ENCODE results near the gene FIBCD1. TPM values are rescaled to one million over a fixed set of nuclear protein-coding genes. Genes with fewer than 3 reads are reported as not detected.
A peak's percentile ranks its signal among the peaks of the same experiment; 100 is the strongest.

Gene FIBCD1
- total and polyA plus RNA-seq, 2 experiments from 2014 or later = 4.4 to 5.6 TPM

- ATAC-seq = peak; percentile 32
- DNase-seq (ENCODE audit: low spot score) = no peak
Observed at GRCh38 chr9:130893341-130894101, 45.5 kb downstream of the FIBCD1 start.

DNA sequence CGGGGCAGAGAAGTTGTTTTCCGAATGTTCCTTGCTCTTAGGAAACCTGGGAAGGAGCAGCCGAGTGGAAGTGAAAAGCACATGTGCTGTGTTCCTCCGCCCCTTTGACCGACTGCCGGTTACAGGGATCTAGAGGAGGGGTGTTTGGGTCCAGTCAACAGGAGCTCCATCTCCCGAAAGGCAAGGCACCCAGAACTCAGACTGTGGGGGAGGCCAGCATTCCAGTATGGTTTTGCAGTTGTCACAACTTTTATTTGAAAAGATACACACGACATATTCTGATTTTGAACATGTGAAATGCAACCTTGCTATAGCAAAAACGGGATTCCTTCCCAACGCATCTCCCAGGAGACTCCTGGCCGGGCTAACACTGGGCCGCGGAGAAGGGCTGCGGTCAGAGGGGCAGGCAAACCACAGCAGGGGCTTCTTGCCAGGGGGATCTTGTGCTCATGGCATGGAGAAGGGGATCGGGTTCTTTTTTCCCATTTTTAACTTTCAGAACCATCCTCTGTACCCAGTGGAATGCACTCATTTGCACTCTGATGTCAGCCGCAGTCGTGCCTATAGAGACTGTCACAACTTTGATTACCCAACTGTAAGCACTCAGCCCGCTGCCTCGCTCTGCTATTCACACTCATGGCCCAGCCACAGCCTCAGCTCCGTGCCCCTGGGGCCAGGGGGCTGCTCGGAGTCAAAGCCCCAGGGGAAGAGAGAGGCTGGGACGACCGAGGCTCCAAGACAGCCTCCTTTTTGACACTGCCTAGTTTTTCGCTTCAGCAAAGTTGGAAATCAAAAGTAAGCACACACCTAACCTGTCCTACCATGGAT, 46.4 kb downstream of the FIBCD1 start:
- Histone ChIP-seq H3K79me2 (replicated peaks; ENCODE audit: insufficient read depth) (no peaks in the 10 kb centered on the region), H3K4me3 (no peak overlapping the region), H2AFZ (no peak overlapping the region), H4K20me1 (replicated peaks; ENCODE audit: insufficient read depth) (no peaks in the 10 kb centered on the region; the same call in 1 of the 2 replicates), H3F3A (replicated peaks; ENCODE audit: low read depth) (no peaks in the 10 kb centered on the region), H3K4me1 (ENCODE audit: insufficient read depth) (no peaks in the 10 kb centered on the region), H3K27ac (ENCODE audit: low read depth) (no peak overlapping the region), H3K27me3 (ENCODE audit: insufficient read depth) (no peaks in the 10 kb centered on the region), H3K36me3 (ENCODE audit: insufficient read depth) (no peaks in the 10 kb centered on the region; the same call in 1 of the 2 replicates), H3K9me2 (ENCODE audit: insufficient read depth) (no peaks in the 10 kb centered on the region), H3K4me2 (no peak overlapping the region)
- ATAC-seq = no peak
- no peak for DNase-seq (ENCODE audit: low spot score)
- Mint-ChIP-seq H3K36me3 (ENCODE audit: low read depth) (peaks cover 7% of the 10 kb centered on the region; the same call in 2 of the 3 replicates), H3K27ac (peak overlapping the region; percentile 78; the same call in 1 of the 2 replicates), H3K4me3 (no peak overlapping the region), H3K9me3 (no peaks in the 10 kb centered on the region), H3K4me1 (no peaks in the 10 kb centered on the region; the same call in 2 of the 3 replicates), H3K27me3 (ENCODE audit: insufficient read depth, low read depth, poor library complexity) (peaks cover 18% of the 10 kb centered on the region)
- TF ChIP-seq ZNF114 (CRISPR knock-in tag; IDR thresholded peaks at IDR 0.05) (no peak), EZH2phosphoT487 (IDR thresholded peaks at IDR 0.05; ENCODE audit: unreplicated experiment) (no peak), CREB1 (CRISPR knock-in tag; IDR thresholded peaks at IDR 0.05; ENCODE audit: low read depth) (no peak), EZH2 (IDR thresholded peaks at IDR 0.05; ENCODE audit: low read depth, unreplicated experiment) (no peak), NANOG (IDR thresholded peaks at IDR 0.05; ENCODE audit: borderline replicate concordance) (no peak), JUNB (IDR thresholded peaks at IDR 0.05; ENCODE audit: unreplicated experiment) (no peak), STAT1 (IDR thresholded peaks at IDR 0.05; ENCODE audit: unreplicated experiment) (no peak), ETS1 (IDR thresholded peaks at IDR 0.05) (no peak)

More at GRCh38 chr9:130893341-130894101, 45.5 kb downstream of the FIBCD1 start:
- peaks cover 3% of the 10 kb centered on the region; the same call in 2 of the 3 replicates for H3K36me3 Mint-ChIP-seq (ENCODE audit: low read depth)
- Histone ChIP-seq H3K4me3 (no peak overlapping the region), H4K20me1 (replicated peaks; ENCODE audit: insufficient read depth) (no peaks in the 10 kb centered on the region; the same call in 1 of the 2 replicates), H3K4me1 (ENCODE audit: insufficient read depth) (no peaks in the 10 kb centered on the region), H3K9me2 (ENCODE audit: insufficient read depth) (no peaks in the 10 kb centered on the region), H2AFZ (no peak overlapping the region), H3K4me2 (no peak overlapping the region), H3K27me3 (ENCODE audit: insufficient read depth) (no peaks in the 10 kb centered on the region), H3F3A (replicated peaks; ENCODE audit: low read depth) (no peaks in the 10 kb centered on the region), H3K79me2 (replicated peaks; ENCODE audit: insufficient read depth) (no peaks in the 10 kb centered on the region), H3K36me3 (ENCODE audit: insufficient read depth) (no peaks in the 10 kb centered on the region; the same call in 1 of the 2 replicates), H3K27ac (ENCODE audit: low read depth) (no peak overlapping the region)
- peaks cover 17% of the 10 kb centered on the region for H3K27me3 Mint-ChIP-seq (ENCODE audit: insufficient read depth, low read depth, poor library complexity)
- TF ChIP-seq, protein P1, sequence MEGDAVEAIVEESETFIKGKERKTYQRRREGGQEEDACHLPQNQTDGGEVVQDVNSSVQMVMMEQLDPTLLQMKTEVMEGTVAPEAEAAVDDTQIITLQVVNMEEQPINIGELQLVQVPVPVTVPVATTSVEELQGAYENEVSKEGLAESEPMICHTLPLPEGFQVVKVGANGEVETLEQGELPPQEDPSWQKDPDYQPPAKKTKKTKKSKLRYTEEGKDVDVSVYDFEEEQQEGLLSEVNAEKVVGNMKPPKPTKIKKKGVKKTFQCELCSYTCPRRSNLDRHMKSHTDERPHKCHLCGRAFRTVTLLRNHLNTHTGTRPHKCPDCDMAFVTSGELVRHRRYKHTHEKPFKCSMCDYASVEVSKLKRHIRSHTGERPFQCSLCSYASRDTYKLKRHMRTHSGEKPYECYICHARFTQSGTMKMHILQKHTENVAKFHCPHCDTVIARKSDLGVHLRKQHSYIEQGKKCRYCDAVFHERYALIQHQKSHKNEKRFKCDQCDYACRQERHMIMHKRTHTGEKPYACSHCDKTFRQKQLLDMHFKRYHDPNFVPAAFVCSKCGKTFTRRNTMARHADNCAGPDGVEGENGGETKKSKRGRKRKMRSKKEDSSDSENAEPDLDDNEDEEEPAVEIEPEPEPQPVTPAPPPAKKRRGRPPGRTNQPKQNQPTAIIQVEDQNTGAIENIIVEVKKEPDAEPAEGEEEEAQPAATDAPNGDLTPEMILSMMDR (conservative IDR thresholded peaks at IDR 0.05; ENCODE audit: low read depth in 2 of 2) = peak; percentile 19 to 51; a peak in 2 of 4 replicates
- no peak for TF ChIP-seq ZNF331 (CRISPR knock-in tag; IDR thresholded peaks at IDR 0.05; ENCODE audit: low read depth)
- no peaks in the 10 kb centered on the region for H3K9me3 Mint-ChIP-seq
- H3K4me3 Mint-ChIP-seq = no peak overlapping the region
- no peaks in the 10 kb centered on the region; the same call in 2 of the 3 replicates for H3K4me1 Mint-ChIP-seq
- peak overlapping the region; percentile 78 for H3K27ac Mint-ChIP-seq

Data from GM23338 (cell line).